WTC11 (cell line): ENCODE results near the gene GAL3ST1.

ENCODE experiments used
- CREM ChIP-seq: sonication (generic); formaldehyde crosslinking; IDR thresholded peaks from 2 replicates; pipeline ENCODE4 v1.8.1; 2022; ENCODE audit warnings: mild to moderate bottlenecking, missing genetic modification reagents, moderate library complexity
- CTCF ChIP-seq: fragments of 200-600 bp; IDR thresholded peaks from 2 replicates; pipeline ENCODE4 v1.8.0; 2022; ENCODE audit warnings: antibody characterized with exemption
- EMX1 ChIP-seq: fragments of 250-450 bp; sonication (Bioruptor Pico); IDR thresholded peaks from 2 replicates; pipeline ENCODE4 v1.8.0; 2021; ENCODE audit warnings: mild to moderate bottlenecking
- ETV6 ChIP-seq: sonication (generic); formaldehyde crosslinking; IDR thresholded peaks from 2 replicates; pipeline ENCODE4 v1.8.1; 2022; ENCODE audit warnings: mild to moderate bottlenecking, missing genetic modification reagents
- FOXP1 ChIP-seq: sonication (generic); formaldehyde crosslinking; IDR thresholded peaks from 2 replicates; pipeline ENCODE4 v1.8.0; 2022; ENCODE audit warnings: missing genetic modification reagents, mild to moderate bottlenecking, moderate library complexity, borderline replicate concordance
- GTF2I ChIP-seq: fragments of 250-450 bp; sonication (Bioruptor Pico); conservative IDR thresholded peaks from 2 replicates; pipeline ENCODE4 v1.4.0; 2021; ENCODE audit warnings: mild to moderate bottlenecking
- IRF2 ChIP-seq: sonication (generic); formaldehyde crosslinking; IDR thresholded peaks from 2 replicates; pipeline ENCODE4 v1.8.0; 2022; ENCODE audit warnings: low read depth, missing genetic modification reagents, borderline replicate concordance
- SOX15 ChIP-seq: fragments of 250-450 bp; sonication (Bioruptor Pico); IDR thresholded peaks from 2 replicates; pipeline ENCODE4 v1.9.0; 2021; ENCODE audit warnings: mild to moderate bottlenecking
- TCF7 ChIP-seq: sonication (generic); formaldehyde crosslinking; IDR thresholded peaks from 2 replicates; pipeline ENCODE4 v1.8.0; 2022; ENCODE audit warnings: mild to moderate bottlenecking, low read depth, missing genetic modification reagents, moderate library complexity
- ZNF281 ChIP-seq: sonication (generic); formaldehyde crosslinking; IDR thresholded peaks from 2 replicates; pipeline ENCODE4 v1.8.0; 2023; ENCODE audit warnings: mild to moderate bottlenecking, missing genetic modification reagents
- TF ChIP-seq, protein P1 (sequence below): sonication (generic); formaldehyde crosslinking; conservative IDR thresholded peaks from 2 replicates; pipeline ENCODE4 v1.8.1; 2023; ENCODE audit warnings: mild to moderate bottlenecking, low read depth, missing genetic modification reagents, moderate library complexity
- TF ChIP-seq, protein P2 (sequence below): sonication (generic); formaldehyde crosslinking; IDR thresholded peaks from 2 replicates; pipeline ENCODE4 v1.8.0; 2022; ENCODE audit warnings: mild to moderate bottlenecking, missing genetic modification reagents

GRCh38 chr22:30516273-30516672, 58.2 kb downstream of the GAL3ST1 start:
- no peak for TF ChIP-seq IRF2 (CRISPR knock-in tag)
- TF ChIP-seq CTCF: no peak
- no peak for TF ChIP-seq FOXP1 (CRISPR knock-in tag)
- TF ChIP-seq TCF7 (CRISPR knock-in tag): no peak
- TF ChIP-seq CREM (CRISPR knock-in tag): no peak
- no peak for TF ChIP-seq GTF2I (CRISPR knock-in tag)
- TF ChIP-seq ZNF281 (CRISPR knock-in tag): no peak
- TF ChIP-seq, protein P1, sequence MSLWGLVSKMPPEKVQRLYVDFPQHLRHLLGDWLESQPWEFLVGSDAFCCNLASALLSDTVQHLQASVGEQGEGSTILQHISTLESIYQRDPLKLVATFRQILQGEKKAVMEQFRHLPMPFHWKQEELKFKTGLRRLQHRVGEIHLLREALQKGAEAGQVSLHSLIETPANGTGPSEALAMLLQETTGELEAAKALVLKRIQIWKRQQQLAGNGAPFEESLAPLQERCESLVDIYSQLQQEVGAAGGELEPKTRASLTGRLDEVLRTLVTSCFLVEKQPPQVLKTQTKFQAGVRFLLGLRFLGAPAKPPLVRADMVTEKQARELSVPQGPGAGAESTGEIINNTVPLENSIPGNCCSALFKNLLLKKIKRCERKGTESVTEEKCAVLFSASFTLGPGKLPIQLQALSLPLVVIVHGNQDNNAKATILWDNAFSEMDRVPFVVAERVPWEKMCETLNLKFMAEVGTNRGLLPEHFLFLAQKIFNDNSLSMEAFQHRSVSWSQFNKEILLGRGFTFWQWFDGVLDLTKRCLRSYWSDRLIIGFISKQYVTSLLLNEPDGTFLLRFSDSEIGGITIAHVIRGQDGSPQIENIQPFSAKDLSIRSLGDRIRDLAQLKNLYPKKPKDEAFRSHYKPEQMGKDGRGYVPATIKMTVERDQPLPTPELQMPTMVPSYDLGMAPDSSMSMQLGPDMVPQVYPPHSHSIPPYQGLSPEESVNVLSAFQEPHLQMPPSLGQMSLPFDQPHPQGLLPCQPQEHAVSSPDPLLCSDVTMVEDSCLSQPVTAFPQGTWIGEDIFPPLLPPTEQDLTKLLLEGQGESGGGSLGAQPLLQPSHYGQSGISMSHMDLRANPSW: no peak
- TF ChIP-seq, protein P2, sequence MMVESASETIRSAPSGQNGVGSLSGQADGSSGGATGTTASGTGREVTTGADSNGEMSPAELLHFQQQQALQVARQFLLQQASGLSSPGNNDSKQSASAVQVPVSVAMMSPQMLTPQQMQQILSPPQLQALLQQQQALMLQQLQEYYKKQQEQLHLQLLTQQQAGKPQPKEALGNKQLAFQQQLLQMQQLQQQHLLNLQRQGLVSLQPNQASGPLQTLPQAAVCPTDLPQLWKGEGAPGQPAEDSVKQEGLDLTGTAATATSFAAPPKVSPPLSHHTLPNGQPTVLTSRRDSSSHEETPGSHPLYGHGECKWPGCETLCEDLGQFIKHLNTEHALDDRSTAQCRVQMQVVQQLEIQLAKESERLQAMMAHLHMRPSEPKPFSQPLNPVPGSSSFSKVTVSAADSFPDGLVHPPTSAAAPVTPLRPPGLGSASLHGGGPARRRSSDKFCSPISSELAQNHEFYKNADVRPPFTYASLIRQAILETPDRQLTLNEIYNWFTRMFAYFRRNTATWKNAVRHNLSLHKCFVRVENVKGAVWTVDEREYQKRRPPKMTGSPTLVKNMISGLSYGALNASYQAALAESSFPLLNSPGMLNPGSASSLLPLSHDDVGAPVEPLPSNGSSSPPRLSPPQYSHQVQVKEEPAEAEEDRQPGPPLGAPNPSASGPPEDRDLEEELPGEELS (CRISPR knock-in tag): no peak
- no peak for TF ChIP-seq SOX15 (CRISPR knock-in tag)
- TF ChIP-seq EMX1 (CRISPR knock-in tag): no peak
- TF ChIP-seq ETV6 (CRISPR knock-in tag): no peak
